NCI-H345 (cell line): ENCODE results near the gene HOXD4.
A peak's percentile ranks its signal among the peaks of the same experiment; 100 is the strongest.

Experiments
- DNase-seq: peaks from one replicate; lab custom pipeline; 2025; lab: John Stamatoyannopoulos, UW

HOXD4 gene

GRCh38 chr2:176139661-176140512 is 11.5 kb upstream of the HOXD4 start:
- DNase-seq: no peak

GRCh38 chr2:176140513-176141317 is 10.6 kb upstream of the HOXD4 start:
- peak; percentile 81 for DNase-seq

- no peak for DNase-seq
Measured at GRCh38 chr2:176142281-176142680, 9.1 kb upstream of the HOXD4 start.

GRCh38 chr2:176145085-176145969 is 6.0 kb upstream of the HOXD4 start:
- no peak for DNase-seq

- no peak for DNase-seq
Measured at GRCh38 chr2:176146101-176146500, 5.2 kb upstream of the HOXD4 start.

GRCh38 chr2:176146645-176147044 is 4.7 kb upstream of the HOXD4 start:
- no peak for DNase-seq

- no peak for DNase-seq
Measured at GRCh38 chr2:176147210-176147799, 4.0 kb upstream of the HOXD4 start.

GRCh38 chr2:176147800-176148496 is 3.4 kb upstream of the HOXD4 start:
- DNase-seq: no peak

- DNase-seq: no peak
Measured at GRCh38 chr2:176148751-176149421, 2.5 kb upstream of the HOXD4 start.

GRCh38 chr2:176149481-176149938 is 1.8 kb upstream of the HOXD4 start:
- DNase-seq: no peak

- DNase-seq: no peak
Measured at GRCh38 chr2:176149939-176150583, 1.3 kb upstream of the HOXD4 start.

GRCh38 chr2:176150584-176151441 is 537 bp upstream of the HOXD4 start:
- DNase-seq: no peak

GRCh38 chr2:176152350-176153181 is 1.2 kb downstream of the HOXD4 start:
- DNase-seq: no peak

- no peak for DNase-seq
Measured at GRCh38 chr2:176154576-176155252, 3.4 kb downstream of the HOXD4 start.

GRCh38 chr2:176155356-176156044 is 4.2 kb downstream of the HOXD4 start:
- DNase-seq: no peak

- no peak for DNase-seq
Measured at GRCh38 chr2:176156301-176156806, 5.0 kb downstream of the HOXD4 start.
